Measurements from ENCODE around the gene TIMM17B. TPM values are rescaled to one million over a fixed set of nuclear protein-coding genes. Genes with fewer than 3 reads are reported as not detected.

The TIMM17B gene
- total RNA-seq, 4 donors from 2014 or later: 4.1 to 29.5 (median 17.2) TPM

DNA sequence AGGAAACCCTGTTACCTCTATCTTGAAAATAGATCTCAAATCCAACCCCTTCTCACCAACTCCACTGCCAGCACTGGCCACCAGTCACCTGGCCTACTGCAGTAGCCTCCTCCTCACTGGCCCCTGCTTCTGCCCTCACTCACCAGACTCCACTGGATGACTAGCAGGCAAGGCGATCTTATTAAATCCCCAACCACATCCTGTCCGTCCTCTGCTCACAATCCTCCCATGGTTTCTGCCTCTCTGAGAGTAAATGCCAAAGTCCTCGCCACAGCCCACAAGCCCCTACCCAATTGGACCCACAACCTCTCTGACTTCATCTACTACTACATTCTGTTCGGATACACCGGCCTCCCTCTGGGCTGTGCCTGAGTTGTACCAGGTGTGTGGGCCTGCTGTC, 26.7 kb upstream of the TIMM17B start:
- no peak for TF ChIP-seq CTCF (IDR thresholded peaks at IDR 0.05)
- no peak for TF ChIP-seq POLR2A (IDR thresholded peaks at IDR 0.05)
- H3K27ac ChIP-seq: no peak overlapping the region
- no peaks in the 10 kb centered on the region for H3K36me3 ChIP-seq
- H3K4me3 ChIP-seq: no peak overlapping the region
- no peaks in the 10 kb centered on the region for H3K9me3 ChIP-seq
- no peak for DNase-seq
- no peaks in the 10 kb centered on the region for H3K4me1 ChIP-seq
- H3K27me3 ChIP-seq: no peaks in the 10 kb centered on the region
- intact Hi-C loops (cut with DNase I; ENCODE audit: low total_unique reads): no loop called here

- Histone ChIP-seq H3K9me3 (no peaks in the 10 kb centered on the region), H3K4me1 (no peaks in the 10 kb centered on the region), H3K4me3 (no peak overlapping the region), H3K27ac (no peak overlapping the region), H3K27me3 (no peaks in the 10 kb centered on the region), H3K36me3 (no peaks in the 10 kb centered on the region)
- intact Hi-C loops (cut with DNase I; ENCODE audit: low total_unique reads): no loop called here
- no peak for DNase-seq
- TF ChIP-seq CTCF (IDR thresholded peaks at IDR 0.05): no peak
- no peak for TF ChIP-seq POLR2A (IDR thresholded peaks at IDR 0.05)
Observed at GRCh38 chrX:48923771-48924170, 26.2 kb upstream of the TIMM17B start.

- H3K4me3 ChIP-seq: no peak overlapping the region
- H3K4me1 ChIP-seq: no peaks in the 10 kb centered on the region
- H3K36me3 ChIP-seq: no peaks in the 10 kb centered on the region
- intact Hi-C loops (cut with DNase I; ENCODE audit: low total_unique reads): no loop called here
- DNase-seq: no peak
- H3K27ac ChIP-seq: no peak overlapping the region
- no peaks in the 10 kb centered on the region for H3K27me3 ChIP-seq
- no peak for TF ChIP-seq CTCF (IDR thresholded peaks at IDR 0.05)
- no peak for TF ChIP-seq POLR2A (IDR thresholded peaks at IDR 0.05)
- no peaks in the 10 kb centered on the region for H3K9me3 ChIP-seq
Observed at GRCh38 chrX:48920718-48921104, 23.1 kb upstream of the TIMM17B start.

DNA sequence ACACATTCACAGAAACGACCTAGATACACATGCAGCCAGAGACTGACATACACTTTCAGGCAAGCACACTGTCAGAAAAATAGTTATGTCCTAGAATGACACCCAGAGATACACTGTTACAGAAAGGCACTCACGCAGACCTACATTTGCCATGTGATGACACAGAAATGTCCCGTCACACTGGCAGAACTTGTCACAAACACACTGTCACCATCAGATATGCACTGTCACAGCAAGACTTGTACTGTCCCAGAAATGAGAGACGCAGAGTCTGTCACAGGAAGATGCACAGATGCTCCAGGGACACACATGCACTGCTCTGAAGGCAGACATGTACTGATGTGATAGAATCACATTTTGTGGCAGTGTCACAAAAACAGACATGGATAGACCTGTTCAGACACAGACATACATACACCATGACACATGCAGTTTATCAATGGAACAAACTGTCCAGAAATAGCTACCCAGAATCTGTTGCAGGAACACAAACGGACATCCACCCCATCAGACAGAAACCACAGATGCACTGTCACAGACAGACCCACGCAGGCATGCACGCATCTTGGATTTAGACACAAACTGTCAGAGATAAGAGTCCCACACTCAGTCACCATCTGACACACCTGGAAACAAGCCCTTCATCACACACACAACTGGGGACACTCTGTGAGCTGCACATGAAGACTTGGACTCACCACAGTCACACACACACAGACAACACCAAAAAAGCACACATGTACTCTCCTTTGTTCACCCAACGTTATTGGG, 22.6 kb upstream of the TIMM17B start:
- Histone ChIP-seq H3K9me3 (no peaks in the 10 kb centered on the region), H3K4me3 (no peak overlapping the region), H3K36me3 (no peaks in the 10 kb centered on the region), H3K27ac (peak overlapping the region in 1 of 2 donors; percentile 88), H3K27me3 (no peaks in the 10 kb centered on the region), H3K4me1 (no peaks in the 10 kb centered on the region)
- intact Hi-C loops (cut with DNase I; ENCODE audit: low total_unique reads): no loop called here
- DNase-seq: no peak
- no peak for TF ChIP-seq CTCF (IDR thresholded peaks at IDR 0.05)
- no peak for TF ChIP-seq POLR2A (IDR thresholded peaks at IDR 0.05)

DNA sequence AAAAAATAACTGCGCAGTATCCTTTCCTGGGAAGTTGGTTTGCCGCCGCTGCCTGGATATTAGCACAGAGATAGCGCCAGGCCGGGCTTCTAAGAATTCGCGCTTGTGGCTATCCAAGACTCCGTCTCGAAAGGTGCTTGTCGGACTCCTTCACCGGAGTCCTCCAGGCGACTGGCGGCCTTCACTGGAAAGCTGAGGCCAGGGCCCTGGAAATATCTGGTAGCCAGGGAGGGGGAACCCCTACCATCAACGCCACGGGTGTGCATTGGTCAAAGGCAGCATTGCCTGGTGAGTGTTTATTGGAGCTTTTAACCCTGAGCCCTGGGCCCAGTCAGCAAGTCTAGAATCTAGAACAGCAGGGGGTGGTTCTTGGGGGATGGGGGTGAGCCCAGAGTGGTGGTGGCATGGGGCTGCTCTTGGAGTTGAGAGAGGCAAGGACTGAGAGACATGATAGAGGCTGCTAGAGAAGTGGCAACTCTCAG, 21.8 kb upstream of the TIMM17B start:
- Histone ChIP-seq H3K27me3 (no peaks in the 10 kb centered on the region), H3K27ac (peak overlapping the region; percentile 77 to 88), H3K36me3 (no peaks in the 10 kb centered on the region), H3K4me3 (peak overlapping the region; percentile 59 to 68), H3K9me3 (no peaks in the 10 kb centered on the region), H3K4me1 (no peaks in the 10 kb centered on the region)
- no peak for DNase-seq
- TF ChIP-seq POLR2A (IDR thresholded peaks at IDR 0.05): no peak
- TF ChIP-seq CTCF (IDR thresholded peaks at IDR 0.05): no peak
- intact Hi-C loops (cut with DNase I; ENCODE audit: low total_unique reads): no loop called here
